B cell (primary cell): ENCODE data around the gene NASP.

ENCODE experiments used
- EZH2 ChIP-seq: IDR thresholded peaks from 2 replicates; pipeline ENCODE4 v1.6.1; 2012; ENCODE audit warnings: borderline replicate concordance, low read depth, mild to moderate bottlenecking, moderate library complexity, low read length; ENCODE audit not compliant: insufficient read depth, poor library complexity, severe bottlenecking
- TF ChIP-seq, protein P1 (sequence below): fragments of 200-600 bp; IDR thresholded peaks from one replicate; pipeline ENCODE4 v1.8.0; 2022; ENCODE audit warnings: antibody characterized with exemption, mild to moderate bottlenecking

- TF ChIP-seq EZH2, result no peak
- TF ChIP-seq, protein P1, sequence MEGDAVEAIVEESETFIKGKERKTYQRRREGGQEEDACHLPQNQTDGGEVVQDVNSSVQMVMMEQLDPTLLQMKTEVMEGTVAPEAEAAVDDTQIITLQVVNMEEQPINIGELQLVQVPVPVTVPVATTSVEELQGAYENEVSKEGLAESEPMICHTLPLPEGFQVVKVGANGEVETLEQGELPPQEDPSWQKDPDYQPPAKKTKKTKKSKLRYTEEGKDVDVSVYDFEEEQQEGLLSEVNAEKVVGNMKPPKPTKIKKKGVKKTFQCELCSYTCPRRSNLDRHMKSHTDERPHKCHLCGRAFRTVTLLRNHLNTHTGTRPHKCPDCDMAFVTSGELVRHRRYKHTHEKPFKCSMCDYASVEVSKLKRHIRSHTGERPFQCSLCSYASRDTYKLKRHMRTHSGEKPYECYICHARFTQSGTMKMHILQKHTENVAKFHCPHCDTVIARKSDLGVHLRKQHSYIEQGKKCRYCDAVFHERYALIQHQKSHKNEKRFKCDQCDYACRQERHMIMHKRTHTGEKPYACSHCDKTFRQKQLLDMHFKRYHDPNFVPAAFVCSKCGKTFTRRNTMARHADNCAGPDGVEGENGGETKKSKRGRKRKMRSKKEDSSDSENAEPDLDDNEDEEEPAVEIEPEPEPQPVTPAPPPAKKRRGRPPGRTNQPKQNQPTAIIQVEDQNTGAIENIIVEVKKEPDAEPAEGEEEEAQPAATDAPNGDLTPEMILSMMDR, result no peak
Measured at GRCh38 chr1:45552331-45552730, 31.5 kb upstream of the NASP start.
